IMR-90 (cell line): ENCODE results near the gene NKD1. TPM values are rescaled to one million over a fixed set of nuclear protein-coding genes. Genes with fewer than 3 reads are reported as not detected.

Experiments used
- ATAC-seq: fragments of 200-7000 bp; cut with Tn5 transposase; 2 replicates; pipeline ENCODE4 v1.9.1; 2020; ENCODE audit warnings: low read depth, mild to moderate bottlenecking, moderate library complexity
- BruUV-seq: library from RNA; stranded (reverse); fragments of 400-500 nt; replicated peaks from 2 replicates; lab custom pipeline; 2021; lab: Mats Ljungman, UMichigan
- CTCF ChIA-PET: fragments of 300-600 bp; formaldehyde crosslinking; extraction: SDS; loops from one replicate; lab custom pipeline; 2021; ENCODE audit warnings: antibody characterized with exemption; lab: Yijun Ruan, JAX
- POLR2A ChIA-PET: fragments of 300-600 bp; sonication (Branson Sonifier 250); formaldehyde crosslinking; loops from one replicate; lab custom pipeline; 2022; ENCODE audit warnings: antibody characterized with exemption; ENCODE audit not compliant: unreplicated experiment; lab: Charles Lee
- DNase-seq: peaks from one replicate; pipeline ENCODE4 v3.0.0; 2013
- H2AFZ ChIP-seq: replicated peaks from 2 replicates; pipeline ENCODE3; 2013; ENCODE audit warnings: low read length, mild to moderate bottlenecking; ENCODE audit not compliant: poor library complexity
- H2AK5ac ChIP-seq: 2 replicates; pipeline ENCODE4 v1.6.1; 2013; ENCODE audit warnings: low read depth, low read length, inconsistent platforms
- H2AK9ac ChIP-seq: replicated peaks from 2 replicates; pipeline ENCODE3; 2013; ENCODE audit warnings: mild to moderate bottlenecking, low read depth, low read length, moderate library complexity; ENCODE audit not compliant: poor library complexity
- H2BK120ac ChIP-seq: 2 replicates; pipeline ENCODE4 v1.6.1; 2013; ENCODE audit warnings: low read depth, low read length, inconsistent platforms
- H2BK15ac ChIP-seq: 3 replicates; pipeline ENCODE4 v1.6.1; 2013; ENCODE audit warnings: low read depth, low read length, inconsistent platforms
- H2BK20ac ChIP-seq: 2 replicates; pipeline ENCODE4 v1.6.1; 2013; ENCODE audit warnings: low read depth, mild to moderate bottlenecking, inconsistent platforms, low read length, moderate library complexity
- H2BK5ac ChIP-seq: 2 replicates; pipeline ENCODE4 v1.6.1; 2013; ENCODE audit warnings: mild to moderate bottlenecking, low read depth, low read length, inconsistent platforms; ENCODE audit not compliant: poor library complexity, severe bottlenecking
- H3K14ac ChIP-seq: replicated peaks from 2 replicates; pipeline ENCODE4 v1.6.1; 2013; ENCODE audit warnings: low read depth, low read length, inconsistent platforms
- H3K18ac ChIP-seq: 2 replicates; pipeline ENCODE4 v1.6.1; 2013; ENCODE audit warnings: low read depth, low read length, control low read depth
- H3K23ac ChIP-seq: 2 replicates; pipeline ENCODE4 v1.6.1; 2013; ENCODE audit warnings: low read depth, low read length, inconsistent platforms
- H3K27ac ChIP-seq: 2 replicates; pipeline ENCODE4 v1.5.1; 2013; ENCODE audit warnings: mild to moderate bottlenecking, control low read depth, low read length; ENCODE audit not compliant: insufficient read depth
- H3K27me3 ChIP-seq: 2 replicates; pipeline ENCODE4 v1.6.1; 2013; ENCODE audit warnings: low read length; ENCODE audit not compliant: control insufficient read depth, insufficient read depth
- H3K36me3 ChIP-seq: 2 replicates; pipeline ENCODE4 v1.6.1; 2013; ENCODE audit warnings: low read length, mixed read lengths; ENCODE audit not compliant: control insufficient read depth, insufficient read depth
- H3K4ac ChIP-seq: 2 replicates; pipeline ENCODE4 v1.6.1; 2013; ENCODE audit warnings: low read depth, low read length, inconsistent platforms
- H3K4me1 ChIP-seq: 2 replicates; pipeline ENCODE4 v1.6.1; 2013; ENCODE audit warnings: low read length, mixed read lengths; ENCODE audit not compliant: control insufficient read depth, insufficient read depth
- H3K4me2 ChIP-seq: 2 replicates; pipeline ENCODE4 v1.6.1; 2013; ENCODE audit warnings: low read depth, mild to moderate bottlenecking, control low read depth, low read length, moderate library complexity
- H3K4me3 ChIP-seq: 2 replicates; pipeline ENCODE4 v1.5.1; 2013; ENCODE audit warnings: low read depth, mild to moderate bottlenecking, control low read depth, low read length, moderate library complexity; ENCODE audit not compliant: insufficient read depth
- H3K56ac ChIP-seq: 2 replicates; pipeline ENCODE4 v1.6.1; 2013; ENCODE audit warnings: low read length, inconsistent platforms; ENCODE audit not compliant: insufficient read depth; ENCODE audit errors: extremely low read depth
- H3K79me1 ChIP-seq, 2 experiments: 2 replicates each; pipeline ENCODE4 v1.6.1; 2013; ENCODE audit warnings: low read length in 2 of 2, inconsistent platforms in 1 of 2, low read depth in 1 of 2
- H3K9ac ChIP-seq: 2 replicates; pipeline ENCODE4 v1.6.1; 2013; ENCODE audit warnings: low read depth, low read length, control low read depth
- H3K9me1 ChIP-seq: 2 replicates; pipeline ENCODE4 v1.6.1; 2013; ENCODE audit warnings: low read length, inconsistent platforms; ENCODE audit not compliant: insufficient read depth
- H3K9me3 ChIP-seq: 2 replicates; pipeline ENCODE4 v1.6.1; 2013; ENCODE audit warnings: low read length; ENCODE audit not compliant: control insufficient read depth, insufficient read depth
- H4K20me1 ChIP-seq: 2 replicates; pipeline ENCODE4 v1.6.1; 2013; ENCODE audit warnings: low read length, inconsistent platforms; ENCODE audit not compliant: insufficient read depth
- H4K5ac ChIP-seq: 2 replicates; pipeline ENCODE4 v1.6.1; 2013; ENCODE audit warnings: mild to moderate bottlenecking, low read depth, low read length, control low read depth
- H4K8ac ChIP-seq, 2 experiments: 2 replicates each; pipeline ENCODE4 v1.6.1; 2013; ENCODE audit warnings: low read depth in 2 of 2, low read length in 2 of 2, control low read depth in 1 of 2, inconsistent platforms in 1 of 2
- H4K91ac ChIP-seq: 2 replicates; pipeline ENCODE4 v1.6.1; 2013; ENCODE audit warnings: low read depth, low read length, inconsistent platforms; ENCODE audit not compliant: insufficient read depth
- RCOR1 ChIP-seq: IDR thresholded peaks from 2 replicates; pipeline ENCODE4 v1.6.1; 2012; ENCODE audit warnings: mild to moderate bottlenecking, low read length, improper control_type of control experiment; ENCODE audit not compliant: insufficient replicate concordance
- WGBS, 2 experiments: methylation state at CpG; one replicate each; pipeline versions ENCODE4 v1.1.5 to v1.1.7; 2013; ENCODE audit warnings: missing lambda C conversion rate in 2 of 2; ENCODE audit not compliant: insufficient read length in 1 of 2; ENCODE audit errors: extremely low coverage in 2 of 2; 5-methylcytosine and 5-hydroxymethylcytosine counted together
- dilution Hi-C: fragments of 300-500 bp; cut with HindIII; formaldehyde crosslinking; loops from one replicate; pipeline ENCODE4 v1.14.3; 2018; ENCODE audit warnings: low sequenced_read_pairs; ENCODE audit not compliant: unreplicated experiment
- in situ Hi-C: fragments of 300-500 bp; cut with MboI; formaldehyde crosslinking; loops from 3 replicates; pipeline ENCODE4 v1.14.3; 2019; ENCODE audit warnings: low sequenced_read_pairs, inconsistent platforms, mixed read lengths
- intact Hi-C: fragments of 100-400 bp; cut with micrococcal nuclease; formaldehyde crosslinking; loops from 2 replicates; pipeline ENCODE4 v1.10.0; 2022
- polyA plus RNA-seq, 3 experiments: library from polyadenylated mRNA; depleted of rRNA; stranded (reverse); fragments of >200 nt; gene quantifications; 2 replicates each; pipeline ENCODE4 v1.2.3, GENCODE V29; 2012; ENCODE audit warnings: low replicate concordance in 1 of 3
- total RNA-seq: library from RNA; depleted of rRNA; stranded (reverse); fragments of >200 nt; gene quantifications from 2 replicates; pipeline ENCODE4 v1.2.3, GENCODE V29; 2012

Gene NKD1
- total and polyA plus RNA-seq, 2 of the 4 experiments (the other 2 are of a cell fraction): not detected

DNA sequence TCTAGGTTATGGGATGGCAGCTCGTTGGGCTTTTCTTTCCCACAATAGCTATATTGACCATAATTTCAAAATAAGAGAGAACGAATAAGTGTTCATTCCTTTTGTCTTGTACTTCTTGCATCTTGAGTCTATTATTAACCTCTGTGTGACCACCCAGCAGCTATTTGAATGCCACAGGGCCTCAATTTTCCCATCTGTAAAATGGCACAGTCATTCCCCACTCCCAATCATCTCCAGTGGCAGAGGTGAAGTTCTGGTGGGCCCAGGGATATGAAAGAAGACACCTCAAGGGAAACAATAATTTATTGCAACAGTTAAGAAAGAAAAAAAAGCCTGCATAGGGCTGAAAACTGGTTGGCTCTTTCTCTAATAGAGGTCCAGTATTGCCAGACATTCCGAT, 28.6 kb upstream of the NKD1 start:
- no peak for TF ChIP-seq RCOR1
- Histone ChIP-seq H3K14ac (no peak overlapping the region), H4K5ac (no peak overlapping the region), H2AFZ (no peak overlapping the region), H4K8ac (no peak overlapping the region), H3K79me1 (no peaks in the 10 kb centered on the region), H3K4ac (no peak overlapping the region), H3K9ac (no peak overlapping the region), H3K56ac (no peak overlapping the region), H3K4me3 (no peak overlapping the region), H3K27me3 (no peaks in the 10 kb centered on the region), H3K27ac (no peak overlapping the region), H2BK15ac (no peak overlapping the region), H3K4me2 (no peak overlapping the region), H2BK120ac (no peak overlapping the region), H3K23ac (no peak overlapping the region), H3K18ac (no peak overlapping the region), H2BK20ac (no peak overlapping the region), H4K20me1 (no peaks in the 10 kb centered on the region), H2AK9ac (no peak overlapping the region), H2BK5ac (no peak overlapping the region), H2AK5ac (no peak overlapping the region), H3K9me3 (no peaks in the 10 kb centered on the region), H3K9me1 (no peaks in the 10 kb centered on the region), H3K4me1 (no peaks in the 10 kb centered on the region), H4K91ac (no peak overlapping the region), H3K36me3 (no peaks in the 10 kb centered on the region)
- BruUV-seq: no TSS peak
- dilution Hi-C loops (no loop called here), in situ Hi-C loops (no loop called here), intact Hi-C loops (no loop called here)
- WGBS, 2 experiments: 0% methylated on average over 1 of the region's 3 CpGs; no CpG with 5 or more reads in 1 of the 2 experiments
- DNase-seq (no peak), ATAC-seq (no peak)
- ChIA-PET POLR2A (no interaction called here), CTCF (interaction anchor here (0.5 kb wide), 1 partner anchor 673 kb away, joined by 3 read pairs; no protein-coding TSS in a partner anchor)
